ENCODE measurements around the gene KCNMA1.
"Not testable (repeated sequence)": the region's sequence is repeated elsewhere in the genome, so short reads cannot be mapped to it uniquely, and the experiment has no call there.

Gene KCNMA1

DNA sequence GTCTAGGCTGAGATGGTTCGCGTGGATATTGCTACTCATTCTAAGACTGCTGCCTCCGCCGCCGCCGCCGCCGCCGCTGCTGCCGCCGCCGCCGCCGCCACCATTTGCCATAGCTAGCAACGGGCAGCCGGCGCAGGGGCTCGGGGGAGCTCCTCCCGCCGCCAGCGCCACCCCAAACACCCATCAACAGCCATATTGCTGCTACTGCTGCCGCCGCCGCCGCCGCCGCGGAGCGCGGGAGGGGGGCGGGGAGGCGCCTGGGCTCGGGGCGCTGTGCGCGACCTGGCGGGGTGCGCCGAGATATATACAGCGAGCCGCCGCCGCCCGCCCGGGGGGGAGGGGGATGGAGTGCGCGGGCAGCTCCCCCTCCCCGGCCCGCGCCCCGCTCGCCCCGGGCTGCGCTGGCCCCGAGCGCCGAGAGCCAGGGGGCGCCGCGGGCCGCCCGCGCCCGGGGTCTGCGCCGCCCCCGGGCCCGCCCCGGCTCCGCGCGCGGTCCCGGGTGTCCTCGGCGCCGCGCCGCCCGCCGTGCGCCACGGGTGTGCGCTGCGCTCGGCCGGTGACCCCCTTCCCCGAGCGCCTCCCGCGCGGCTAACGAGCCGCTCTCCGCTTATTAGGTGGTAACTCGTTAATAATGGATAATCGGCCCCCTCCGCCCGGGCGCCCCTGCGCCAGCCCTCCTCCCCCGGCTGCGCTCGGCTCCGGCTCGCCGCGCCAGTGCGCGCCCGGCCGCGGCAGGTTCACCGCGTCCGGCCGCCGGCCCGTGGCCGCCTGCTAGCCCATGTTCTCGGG is at the start of gene KCNMA1:
Gene KCNMA1 (minus strand): TSS at position 277 of the 789 bp plus-strand sequence.
- DNase-seq = peak in 1 of 2 experiments; percentile 4

DNA sequence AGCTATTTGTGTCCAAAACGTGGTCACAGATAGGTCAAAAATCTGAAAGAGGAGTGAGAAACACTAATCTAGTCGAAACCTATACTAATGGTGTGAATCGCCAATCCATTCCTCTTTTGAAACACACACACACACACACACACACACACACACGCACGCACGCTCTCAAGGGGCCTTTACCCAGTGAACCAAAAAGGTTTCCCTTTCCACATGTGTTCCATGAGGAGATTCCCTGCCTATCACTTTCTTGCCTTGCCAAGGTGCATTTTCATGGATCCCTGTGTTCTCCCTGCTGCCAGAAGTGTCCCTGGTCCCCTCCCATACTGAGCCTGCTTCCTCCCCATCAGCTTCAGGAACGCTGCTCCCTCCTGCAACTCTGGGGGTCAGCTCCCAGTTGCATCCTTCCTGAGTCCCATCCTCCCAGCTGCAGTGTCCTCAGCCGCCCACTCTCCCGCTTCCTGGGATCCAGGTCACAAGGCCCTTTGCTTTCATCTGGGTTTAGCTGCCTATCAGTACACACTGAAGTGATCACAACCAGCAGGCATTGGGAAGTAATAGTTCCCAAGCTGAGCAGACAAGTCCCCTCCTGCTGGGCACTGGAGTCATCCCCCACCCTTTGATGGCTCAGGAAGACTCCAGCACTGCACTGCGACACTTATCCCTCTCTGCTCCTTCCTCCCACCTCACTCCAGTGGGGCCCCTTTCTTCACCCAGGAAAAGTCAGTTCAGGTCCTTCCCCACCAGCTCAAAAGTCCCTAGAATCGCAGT is 49.2 kb upstream of the KCNMA1 start:
- no peak for DNase-seq

DNA sequence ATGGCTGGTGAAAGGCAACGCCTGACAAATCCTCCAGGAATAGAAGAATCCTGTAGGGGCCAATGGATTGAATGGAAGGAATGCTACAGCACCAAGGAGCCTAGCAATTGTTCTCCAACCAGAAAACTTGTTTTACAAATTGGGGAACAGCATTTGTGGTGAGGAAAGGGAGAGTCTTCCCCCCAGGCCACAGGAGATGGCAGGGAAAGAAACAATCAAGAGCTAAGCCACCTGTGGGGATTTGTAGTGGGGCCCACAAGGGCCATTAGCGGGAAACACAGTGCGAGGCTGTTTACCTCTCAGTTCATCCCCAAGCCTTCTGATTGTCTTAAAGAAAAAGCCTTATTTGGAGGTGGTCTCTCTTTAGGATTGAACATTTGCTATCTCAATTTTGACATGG is 48.5 kb upstream of the KCNMA1 start:
- no peak for DNase-seq

DNA sequence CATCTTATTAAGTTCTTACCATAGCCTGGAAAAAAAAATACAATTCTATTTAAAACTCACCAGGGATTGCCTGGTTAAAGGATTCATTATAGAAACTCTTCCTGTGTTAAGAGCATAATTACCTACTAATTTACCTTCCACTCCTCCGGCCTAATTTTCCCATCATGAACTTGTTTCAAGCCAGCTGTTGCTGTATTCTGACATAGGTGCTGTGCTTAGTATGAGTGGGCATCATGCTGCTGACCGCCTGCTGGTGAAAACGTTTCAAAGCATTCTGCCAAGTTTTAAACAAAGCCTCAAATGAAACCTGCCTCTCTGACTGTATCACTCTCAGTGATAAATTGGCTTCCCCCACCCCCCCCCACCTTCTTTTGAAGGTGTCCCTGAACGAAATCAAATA is 47.8 kb upstream of the KCNMA1 start:
- no peak for DNase-seq

DNA sequence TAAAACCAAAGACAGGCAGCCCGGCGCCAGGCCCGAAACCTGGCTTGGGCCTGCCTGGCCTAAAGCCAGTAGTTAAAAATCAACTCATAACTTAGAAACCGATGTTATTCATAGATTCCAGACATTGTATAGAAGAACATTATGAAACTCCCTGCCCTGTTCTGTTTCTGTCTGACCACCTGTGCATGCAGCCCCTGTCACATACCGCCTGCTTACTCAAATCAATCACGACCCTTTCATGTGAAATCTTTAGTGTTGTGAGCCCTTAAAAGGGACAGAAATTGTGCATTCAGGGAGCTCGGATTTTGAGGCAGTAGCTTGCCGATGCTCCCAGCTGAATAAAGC is 45.5 kb upstream of the KCNMA1 start:
- not testable (repeated sequence) for DNase-seq

DNA sequence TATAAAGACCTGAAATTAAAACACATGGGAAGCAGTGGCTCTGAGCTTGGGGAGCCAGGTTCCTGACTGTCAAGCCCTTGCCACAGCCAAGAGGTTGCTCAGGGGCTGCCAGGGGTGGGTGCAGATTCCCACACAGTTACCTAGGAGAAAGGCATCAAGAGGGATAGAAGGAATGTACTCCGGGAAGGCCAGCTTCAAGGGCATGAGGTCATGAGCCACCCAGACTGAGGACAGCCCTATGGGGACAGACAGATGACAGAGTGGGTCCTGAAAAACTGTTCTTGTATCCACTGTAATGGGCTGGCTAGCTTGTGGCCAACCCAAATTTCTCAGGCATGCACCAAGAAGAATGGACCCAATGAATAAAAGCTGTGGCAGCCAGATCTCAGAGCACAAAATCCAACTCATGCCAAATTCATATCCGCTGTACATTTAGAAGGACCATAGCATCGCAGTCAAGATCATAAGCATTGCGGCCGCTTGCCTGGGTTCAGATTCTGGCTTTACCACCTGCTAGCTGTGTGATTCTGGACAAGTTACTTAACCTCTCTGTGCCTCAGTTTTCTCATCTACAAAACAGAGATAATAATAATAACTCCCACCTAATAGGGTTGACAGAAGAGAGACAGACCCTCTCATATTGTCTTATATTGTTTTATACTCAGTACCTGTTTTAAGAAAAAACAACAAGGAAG is 44.9 kb upstream of the KCNMA1 start:
- DNase-seq = no peak

DNA sequence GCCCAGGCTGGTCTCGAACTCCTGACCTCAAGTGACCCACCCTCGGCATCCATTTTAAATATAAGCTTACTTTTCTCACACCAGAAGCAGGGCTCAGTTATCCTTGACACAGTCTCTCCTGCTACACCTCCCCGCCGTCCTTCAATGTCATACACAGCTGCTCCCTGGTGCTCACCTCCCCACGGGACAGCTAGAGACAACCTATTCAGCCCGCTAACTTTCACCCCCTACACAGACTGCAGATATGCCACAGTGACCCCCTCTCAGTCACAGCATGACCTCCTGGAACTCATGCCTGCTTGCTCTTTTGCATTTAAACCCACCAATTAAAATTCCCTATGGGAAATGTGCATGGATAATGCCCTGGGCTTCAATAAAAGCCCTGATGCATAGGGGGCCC is 44.2 kb upstream of the KCNMA1 start:
- DNase-seq = no peak

DNA sequence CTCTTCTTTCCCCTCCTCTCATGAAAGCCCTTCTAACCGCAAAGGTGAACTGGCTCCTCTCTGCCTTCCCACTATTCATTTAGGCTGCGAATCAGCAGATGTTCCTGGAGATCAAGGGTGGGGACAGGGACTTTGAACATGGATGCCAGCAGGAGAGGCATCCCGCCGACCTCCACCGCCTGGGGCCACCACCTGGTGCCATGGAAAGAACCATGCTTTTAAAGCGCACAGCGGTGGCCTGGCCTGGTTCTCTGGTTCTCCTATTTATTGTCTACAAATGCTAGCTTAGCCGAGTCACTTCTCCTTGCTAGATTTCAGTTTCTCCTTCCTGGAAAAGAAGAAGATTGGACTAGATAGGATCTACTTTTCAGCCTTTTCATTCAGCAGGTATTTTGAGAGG is 43.2 kb upstream of the KCNMA1 start:
- no peak for DNase-seq

DNA sequence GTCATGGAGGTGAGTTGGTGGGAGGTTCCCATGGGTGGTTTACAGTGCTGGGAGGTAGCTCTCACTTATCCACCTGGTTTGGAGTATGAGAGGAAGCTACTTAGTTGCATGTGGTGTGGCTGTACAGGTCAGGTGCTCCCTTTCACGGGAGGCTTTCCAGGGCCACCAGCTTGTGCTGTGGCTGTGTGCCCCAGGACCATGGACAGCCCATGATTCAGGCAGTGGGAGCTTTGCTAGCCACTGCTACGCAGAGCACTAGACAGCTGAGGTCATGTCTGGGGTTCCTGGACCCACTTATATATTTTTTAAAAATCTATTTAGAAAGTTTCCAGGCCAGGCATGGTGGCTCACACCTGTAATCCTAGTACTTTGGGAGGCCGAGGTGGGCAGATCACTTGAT is 42.5 kb upstream of the KCNMA1 start:
- no peak for DNase-seq

DNA sequence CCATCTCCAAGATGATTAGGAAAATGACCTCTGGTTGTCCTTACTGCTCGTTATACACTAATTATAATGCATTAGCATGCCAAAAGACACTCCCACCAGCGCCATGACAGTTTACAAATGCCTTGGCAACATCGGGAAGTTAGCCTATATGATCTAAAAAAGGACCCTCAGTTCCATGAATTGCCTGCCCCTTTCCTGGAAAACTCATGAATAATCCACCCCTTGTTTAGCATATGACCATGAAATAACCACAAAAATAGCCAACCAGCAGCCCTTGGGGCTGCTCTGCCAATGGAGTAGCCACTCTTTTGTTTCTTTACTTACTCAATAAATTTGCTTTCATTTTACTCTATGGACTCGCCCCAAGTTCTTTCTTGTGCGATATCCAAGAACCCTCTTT is 41.6 kb upstream of the KCNMA1 start:
- no peak for DNase-seq

DNA sequence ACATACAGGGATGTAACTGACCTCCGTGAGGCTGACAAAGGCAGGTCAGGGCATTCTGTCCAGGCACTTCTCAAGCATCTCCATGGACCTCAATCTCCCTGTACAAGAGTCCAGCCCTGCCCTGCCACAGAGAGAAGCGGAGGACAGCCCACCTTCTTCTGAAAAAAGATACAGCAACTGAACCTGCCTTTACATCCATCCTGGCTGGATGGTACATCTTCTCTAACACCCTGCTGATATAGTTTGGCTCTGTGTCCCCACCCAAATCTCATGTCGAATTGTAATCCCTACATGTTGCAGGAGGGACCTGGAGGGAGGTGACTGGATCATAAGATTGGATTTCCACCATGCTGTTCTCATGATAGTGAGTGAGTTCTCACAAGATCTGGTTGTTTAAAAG is 40.5 kb upstream of the KCNMA1 start:
- no peak for DNase-seq

DNA sequence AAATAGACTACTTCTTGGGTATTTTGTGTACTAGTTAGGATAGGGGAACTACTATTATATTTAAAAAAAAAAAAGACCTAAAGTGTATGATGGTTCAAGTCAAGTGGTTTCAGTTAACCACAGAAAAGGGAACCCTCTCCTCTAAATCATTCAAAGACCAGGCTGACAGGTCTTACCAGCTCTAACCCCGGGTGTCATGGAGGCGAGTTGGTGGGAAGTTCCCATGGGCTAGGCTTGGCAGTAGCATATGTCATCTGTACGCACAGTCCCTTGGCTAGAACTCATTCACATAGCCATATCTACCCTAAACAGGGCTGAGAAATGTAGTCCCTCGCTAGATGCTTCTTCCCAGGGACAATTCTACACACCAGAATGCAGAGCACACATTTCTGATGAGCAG is 37.7 kb upstream of the KCNMA1 start:
- no peak for DNase-seq

DNA sequence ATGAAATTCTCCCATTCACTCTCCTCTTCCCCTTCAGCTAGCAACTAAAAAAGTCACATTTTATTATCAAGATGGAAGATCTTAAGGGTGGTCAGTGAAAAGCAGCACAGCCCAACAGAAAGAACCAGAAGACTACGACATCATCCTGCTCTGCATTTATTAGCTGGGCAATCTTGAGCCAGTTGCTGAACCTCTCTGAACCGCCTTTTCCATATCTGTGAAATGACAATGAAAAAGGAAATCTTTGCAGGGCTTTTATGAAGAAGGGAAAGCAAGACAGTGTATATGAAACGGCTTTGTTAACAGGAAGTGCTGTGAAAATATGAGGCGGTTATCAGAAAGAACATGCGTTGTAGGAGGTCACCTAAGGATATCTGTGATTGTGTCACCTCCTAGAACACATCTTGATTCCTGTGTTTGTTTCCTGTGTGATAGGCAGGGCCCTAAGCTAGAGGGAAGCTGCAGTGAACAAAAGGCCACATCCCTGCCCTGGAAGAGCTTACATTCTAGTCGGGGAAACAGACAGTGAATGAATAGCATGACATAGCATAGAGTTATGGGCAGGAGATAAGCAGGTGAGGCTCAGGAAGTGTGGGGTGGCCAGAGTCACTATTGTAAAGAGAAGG is 36.0 kb upstream of the KCNMA1 start:
- DNase-seq = no peak

DNA sequence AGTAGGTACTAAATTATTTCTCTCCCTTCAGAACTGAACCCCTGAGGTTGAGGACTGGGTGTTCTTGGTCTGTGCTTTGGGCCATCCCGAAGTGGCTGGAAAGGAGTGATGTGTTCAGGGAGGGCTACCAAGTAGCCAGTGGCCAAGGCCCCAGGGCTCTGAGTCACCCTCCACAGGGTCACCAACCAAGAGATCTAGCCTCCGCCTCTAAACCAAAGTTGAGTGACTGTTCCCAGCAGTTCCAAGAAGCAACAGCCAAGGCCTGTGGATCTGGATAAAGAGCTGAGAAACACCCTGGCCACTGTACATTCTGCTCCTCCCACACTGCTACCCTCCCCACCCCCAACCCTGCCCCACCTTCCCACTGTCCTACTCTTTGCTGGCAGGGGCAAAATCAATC is 35.5 kb upstream of the KCNMA1 start:
- DNase-seq = no peak

DNA sequence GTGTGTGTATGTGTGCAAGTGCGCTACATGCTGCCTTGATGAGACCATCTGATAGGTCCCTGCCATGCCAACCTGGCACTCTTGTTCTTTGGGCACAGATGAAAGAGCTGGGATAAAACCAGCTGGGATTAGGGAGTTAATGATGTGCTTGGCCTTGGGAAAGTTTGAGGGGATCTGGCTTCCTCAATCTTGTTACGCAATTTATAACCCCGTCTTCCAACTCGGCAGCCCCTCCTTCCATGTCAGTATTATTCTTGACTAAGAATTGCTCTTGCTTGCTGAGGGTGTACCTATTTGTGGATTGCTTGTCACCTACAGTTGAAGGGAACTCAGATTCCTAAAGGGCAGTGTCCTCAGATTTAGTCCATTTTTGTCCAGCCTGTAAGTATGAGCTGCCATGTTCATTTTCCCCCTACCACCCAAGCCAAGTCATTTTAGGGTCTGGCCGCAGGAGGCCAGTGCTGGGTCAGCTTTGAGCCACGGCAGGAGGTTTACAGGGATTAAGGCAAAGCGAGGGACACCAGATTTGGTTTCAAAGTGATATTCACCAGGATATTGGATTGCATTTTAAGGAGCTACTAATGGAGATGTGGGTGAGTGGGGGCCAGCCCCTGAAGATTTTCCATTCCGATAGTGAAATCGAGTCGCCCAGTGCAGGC is 34.1 kb upstream of the KCNMA1 start:
- no peak for DNase-seq

DNA sequence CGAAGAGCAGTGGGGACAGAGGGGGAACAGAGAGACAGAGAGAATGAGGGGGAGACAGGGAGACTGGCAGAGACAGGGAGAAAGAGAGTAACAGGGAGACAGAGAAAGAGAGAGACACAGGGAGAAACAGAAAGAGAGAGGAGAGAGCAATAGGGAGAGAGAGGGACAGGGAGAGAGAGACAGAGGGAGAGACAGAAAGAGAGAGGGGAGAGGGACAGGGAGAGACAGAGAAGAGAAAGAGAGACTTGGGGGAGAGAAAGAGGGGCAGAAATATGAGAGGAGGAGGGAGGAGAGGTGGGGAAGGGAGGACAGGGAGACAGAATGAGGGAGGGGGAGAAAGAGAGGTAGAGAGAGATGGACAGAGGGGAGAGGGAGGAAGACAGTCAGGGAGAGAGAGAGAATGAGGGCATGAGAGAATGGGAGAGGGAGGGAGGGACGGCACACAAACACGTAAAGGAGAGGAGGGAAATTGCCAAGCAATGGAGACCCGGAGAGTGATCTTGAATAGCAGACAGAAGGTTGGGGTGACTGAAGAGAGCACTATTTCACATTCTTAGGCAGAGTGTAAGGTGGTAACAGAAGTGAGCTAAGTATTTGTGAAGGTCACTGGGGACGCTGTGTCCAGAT is 33.3 kb upstream of the KCNMA1 start:
- no peak for DNase-seq

DNA sequence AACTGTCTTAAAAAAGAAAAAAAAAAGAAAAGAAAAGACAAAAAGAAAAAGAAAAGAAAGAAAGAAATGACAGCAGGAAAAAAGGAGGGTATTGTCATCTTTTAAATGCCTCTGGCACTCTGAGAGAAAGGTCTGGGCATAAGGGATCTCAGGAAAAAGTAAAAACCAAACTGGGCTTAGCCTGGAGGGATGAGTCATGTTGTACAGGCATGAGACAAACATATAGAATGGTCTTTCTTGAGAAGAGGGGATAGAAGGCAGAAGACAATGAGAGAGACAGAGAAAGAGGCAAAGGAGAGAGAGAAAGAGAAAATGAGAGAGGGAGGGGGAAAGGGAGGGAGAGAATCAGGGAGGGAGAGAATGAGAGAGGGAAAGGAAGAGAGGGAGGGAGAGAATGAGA is 32.3 kb upstream of the KCNMA1 start:
- no peak for DNase-seq

DNA sequence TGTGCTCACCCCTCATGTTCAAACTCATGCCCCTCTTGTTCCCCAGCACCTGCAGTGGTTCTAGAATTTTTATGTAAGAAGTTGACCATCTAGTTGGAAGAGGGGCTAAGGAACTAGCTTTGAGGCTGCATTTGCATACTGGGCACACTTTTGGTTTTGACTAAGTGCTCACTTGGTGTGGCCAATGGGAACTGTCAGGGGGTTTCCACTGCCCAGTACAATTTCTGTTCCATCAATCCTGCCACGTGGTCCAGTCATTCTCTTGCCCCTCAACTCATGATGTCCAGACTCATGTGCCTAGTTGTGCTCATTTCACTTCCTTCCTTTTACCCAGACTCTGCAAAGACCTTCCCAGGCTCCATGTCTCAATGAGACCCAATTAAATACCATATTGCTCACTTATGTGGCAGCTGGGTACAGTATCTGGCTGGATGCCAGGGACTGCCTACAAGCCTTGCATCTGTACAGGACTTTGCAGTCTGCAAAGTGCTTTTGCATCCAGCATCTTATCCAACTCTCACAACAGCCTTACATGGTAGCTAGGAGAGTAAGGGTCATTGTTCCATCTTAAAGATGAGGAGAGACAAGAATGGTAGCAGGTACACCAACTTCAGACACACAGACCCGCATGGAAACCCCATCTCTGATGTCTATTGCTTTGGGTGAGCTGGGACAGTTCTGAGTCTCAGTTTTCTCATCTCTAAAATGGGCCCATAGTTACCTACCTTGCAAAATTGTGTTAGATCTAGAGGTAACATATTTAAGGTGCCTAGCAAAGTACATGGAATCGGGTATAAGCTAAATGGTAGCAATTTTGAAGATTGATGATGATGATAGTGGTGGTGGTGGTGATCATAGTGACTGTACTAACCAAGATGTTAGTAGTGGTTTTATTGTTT is 30.1 kb upstream of the KCNMA1 start:
- peak; percentile 31 to 60 for DNase-seq

DNA sequence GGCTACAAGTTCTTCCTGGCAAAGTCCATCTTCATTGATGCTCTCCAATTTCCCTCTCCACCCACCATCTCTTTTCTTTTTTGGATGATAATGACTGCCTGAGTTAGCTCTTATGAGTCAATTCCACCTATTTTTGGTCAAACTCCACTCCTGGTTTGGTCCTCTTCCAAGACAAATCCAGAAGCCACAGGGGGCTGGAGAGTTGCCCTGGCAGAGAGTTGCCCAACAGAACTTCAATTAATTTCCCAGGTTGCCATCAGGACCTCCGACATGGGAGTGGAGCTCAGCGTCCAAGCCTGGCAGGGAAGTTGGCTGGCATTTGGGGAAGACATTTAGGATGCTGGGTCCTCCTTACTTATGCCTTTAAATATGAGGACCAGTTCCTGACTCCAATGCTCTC is 29.2 kb upstream of the KCNMA1 start:
- peak; percentile 56 to 88 for DNase-seq

DNA sequence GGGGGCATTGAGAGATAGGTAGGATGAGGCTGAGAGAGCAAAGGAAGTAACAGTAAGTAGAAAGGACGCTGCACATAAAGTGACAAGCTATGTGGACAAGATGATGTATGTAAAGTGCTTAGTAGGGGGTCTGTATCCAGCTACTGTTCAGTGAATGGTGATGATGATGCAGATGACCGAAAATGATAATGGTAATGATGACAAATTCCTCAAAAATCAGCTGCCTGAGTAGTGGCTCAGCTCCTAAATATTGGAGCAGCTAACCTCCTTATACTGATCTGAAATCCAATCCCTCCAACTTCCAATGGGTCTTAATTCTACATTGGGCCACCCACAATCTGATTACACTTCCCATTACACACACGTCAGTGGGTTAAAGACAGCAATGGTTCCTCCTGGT is 27.1 kb upstream of the KCNMA1 start:
- no peak for DNase-seq

DNA sequence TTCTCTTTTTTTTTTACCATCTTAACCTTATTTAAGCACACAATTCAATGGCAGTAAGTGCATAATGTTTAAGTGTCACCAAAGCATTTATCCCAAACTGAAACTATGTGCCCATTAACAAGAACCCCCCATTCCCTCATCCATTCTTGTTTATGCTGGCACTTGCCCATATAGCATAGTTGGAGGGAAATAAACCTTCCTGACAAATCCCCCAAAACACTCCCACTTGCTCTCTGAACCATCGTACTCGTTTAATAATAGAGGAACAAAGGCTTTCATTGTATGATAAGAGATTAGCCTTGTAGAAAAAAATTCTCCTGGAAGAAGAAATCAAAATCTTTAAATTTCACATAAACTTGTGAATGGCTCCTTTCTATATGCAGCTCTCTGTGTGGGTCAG is 26.4 kb upstream of the KCNMA1 start:
- no peak for DNase-seq
